Subcutaneous abdominal adipose tissue (tissue), 5 donors: ENCODE data around the gene RANBP17.
"Not testable (repeated sequence)": the region's sequence is repeated elsewhere in the genome, so short reads cannot be mapped to it uniquely, and the experiment has no call there.

ENCODE experiments used
- H3K27ac ChIP-seq: one replicate; pipeline ENCODE4 v1.7.0; 2013; ENCODE audit warnings: low read depth, mild to moderate bottlenecking, inconsistent platforms, low read length, moderate library complexity
- H3K27me3 ChIP-seq, 5 donors: one replicate each; pipeline ENCODE4 v1.7.0; 2013; ENCODE audit warnings: low read length in 5 of 5, inconsistent platforms in 1 of 5; ENCODE audit not compliant: control insufficient read depth in 5 of 5, insufficient read depth in 4 of 5
- H3K36me3 ChIP-seq, 5 donors: one replicate each; pipeline ENCODE4 v1.7.0; 2013; ENCODE audit warnings: low read length in 5 of 5; ENCODE audit not compliant: control insufficient read depth in 5 of 5, insufficient read depth in 5 of 5
- H3K4me1 ChIP-seq, 5 donors: one replicate each; pipeline ENCODE4 v1.7.0; 2013; ENCODE audit warnings: low read length in 5 of 5, mild to moderate bottlenecking in 3 of 5, moderate library complexity in 1 of 5; ENCODE audit not compliant: control insufficient read depth in 5 of 5, insufficient read depth in 5 of 5
- H3K4me3 ChIP-seq, 5 donors: one replicate each; pipeline ENCODE4 v1.7.0; 2013; ENCODE audit warnings: low read length in 5 of 5, low read depth in 1 of 5
- H3K9ac ChIP-seq, 5 donors: one replicate each; pipeline ENCODE4 v1.7.0; 2013; ENCODE audit warnings: low read length in 5 of 5, mild to moderate bottlenecking in 4 of 5, moderate library complexity in 3 of 5
- H3K9me3 ChIP-seq, 5 donors: one replicate each; pipeline ENCODE4 v1.7.0; 2013; ENCODE audit warnings: low read length in 5 of 5; ENCODE audit not compliant: control insufficient read depth in 5 of 5
- donor health status: healthy.
- donor health status: healthy.
- donor health status: healthy.
- donor health status: healthy.
- donor health status: healthy.

The RANBP17 gene

GRCh38 chr5:171178190-171178589 lies 316.4 kb downstream of the RANBP17 start:
- H3K9ac ChIP-seq, H3K4me3 ChIP-seq, H3K9me3 ChIP-seq, H3K4me1 ChIP-seq, H3K36me3 ChIP-seq, H3K27me3 ChIP-seq, H3K27ac ChIP-seq: not testable (repeated sequence)

- H3K36me3 ChIP-seq = no peaks in the 10 kb centered on the region
- no peak overlapping the region for H3K9ac ChIP-seq
- H3K4me1 ChIP-seq = no peaks in the 10 kb centered on the region
These were observed 326.2 kb downstream of the RANBP17 start for GRCh38 chr5:171188016-171188415.

GRCh38 chr5:171189442-171189841 lies 327.6 kb downstream of the RANBP17 start:
- no peaks in the 10 kb centered on the region for H3K36me3 ChIP-seq
- no peak overlapping the region for H3K9ac ChIP-seq
- no peaks in the 10 kb centered on the region for H3K27me3 ChIP-seq

More at GRCh38 chr5:171188016-171188415, 326.2 kb downstream of the RANBP17 start:
- Histone ChIP-seq H3K4me3 (no peak overlapping the region), H3K27ac (no peak overlapping the region), H3K9me3 (no peaks in the 10 kb centered on the region), H3K27me3 (no peaks in the 10 kb centered on the region)

GRCh38 chr5:171192111-171192510 lies 330.3 kb downstream of the RANBP17 start:
- H3K36me3 ChIP-seq = no peaks in the 10 kb centered on the region
- H3K27me3 ChIP-seq = no peaks in the 10 kb centered on the region
- H3K9me3 ChIP-seq = no peaks in the 10 kb centered on the region
- no peaks in the 10 kb centered on the region for H3K4me1 ChIP-seq
- H3K4me3 ChIP-seq = no peak overlapping the region
- H3K27ac ChIP-seq = no peak overlapping the region
- H3K9ac ChIP-seq = no peak overlapping the region

More at GRCh38 chr5:171189442-171189841, 327.6 kb downstream of the RANBP17 start:
- Histone ChIP-seq H3K4me3 (no peak overlapping the region), H3K27ac (no peak overlapping the region), H3K4me1 (no peaks in the 10 kb centered on the region), H3K9me3 (no peaks in the 10 kb centered on the region)

GRCh38 chr5:171201310-171201709 lies 339.5 kb downstream of the RANBP17 start:
- H3K9ac ChIP-seq = no peak overlapping the region
- H3K27ac ChIP-seq = no peak overlapping the region
- H3K4me3 ChIP-seq = no peak overlapping the region
- no peaks in the 10 kb centered on the region for H3K4me1 ChIP-seq
- no peaks in the 10 kb centered on the region for H3K9me3 ChIP-seq
- no peaks in the 10 kb centered on the region for H3K36me3 ChIP-seq
- H3K27me3 ChIP-seq = no peaks in the 10 kb centered on the region

- H3K27me3 ChIP-seq = no peaks in the 10 kb centered on the region
- H3K4me3 ChIP-seq = no peak overlapping the region
- H3K9me3 ChIP-seq = no peaks in the 10 kb centered on the region
- no peak overlapping the region for H3K9ac ChIP-seq
- no peaks in the 10 kb centered on the region for H3K4me1 ChIP-seq
- H3K36me3 ChIP-seq = no peaks in the 10 kb centered on the region
- H3K27ac ChIP-seq = no peak overlapping the region
These were observed 343.6 kb downstream of the RANBP17 start for GRCh38 chr5:171205375-171205774.

- no peak overlapping the region for H3K27ac ChIP-seq
- H3K27me3 ChIP-seq = no peaks in the 10 kb centered on the region
- H3K4me3 ChIP-seq = no peak overlapping the region
- no peaks in the 10 kb centered on the region for H3K36me3 ChIP-seq
- no peak overlapping the region for H3K9ac ChIP-seq
- no peaks in the 10 kb centered on the region for H3K4me1 ChIP-seq
- H3K9me3 ChIP-seq = no peaks in the 10 kb centered on the region
These were observed 345.5 kb downstream of the RANBP17 start for GRCh38 chr5:171207256-171207847.

GRCh38 chr5:171221916-171222315 lies 360.1 kb downstream of the RANBP17 start:
- no peaks in the 10 kb centered on the region for H3K9me3 ChIP-seq
- H3K27ac ChIP-seq = no peak overlapping the region
- H3K36me3 ChIP-seq = no peaks in the 10 kb centered on the region
- no peak overlapping the region for H3K4me3 ChIP-seq
- no peaks in the 10 kb centered on the region for H3K27me3 ChIP-seq
- peaks cover 0 to 8% (median 0%) of the 10 kb centered on the region in 5 donors for H3K4me1 ChIP-seq
- no peak overlapping the region for H3K9ac ChIP-seq

GRCh38 chr5:171223927-171224326 lies 362.1 kb downstream of the RANBP17 start:
- Histone ChIP-seq H3K27me3 (no peaks in the 10 kb centered on the region), H3K9ac (no peak overlapping the region), H3K27ac (no peak overlapping the region), H3K4me1 (peaks cover 0 to 8% (median 0%) of the 10 kb centered on the region in 5 donors), H3K36me3 (no peaks in the 10 kb centered on the region), H3K4me3 (no peak overlapping the region), H3K9me3 (no peaks in the 10 kb centered on the region)

- H3K27me3 ChIP-seq = no peaks in the 10 kb centered on the region
- no peak overlapping the region for H3K9ac ChIP-seq
- H3K4me1 ChIP-seq = peaks cover 0 to 8% (median 0%) of the 10 kb centered on the region in 5 donors
- no peak overlapping the region for H3K27ac ChIP-seq
- H3K4me3 ChIP-seq = no peak overlapping the region
- no peaks in the 10 kb centered on the region for H3K36me3 ChIP-seq
- H3K9me3 ChIP-seq = no peaks in the 10 kb centered on the region
These were observed 364.4 kb downstream of the RANBP17 start for GRCh38 chr5:171226096-171226754.
